T-helper 1 cell treated with Interleukin-12 subunit alpha and Interleukin-12 subunit beta and Interleukin-4 antibody, amounts not matched to agents 30 μg/mL and 1 μg/mL, for 36 hours (primary cell): Measurements from ENCODE around the gene C19orf44.
"Not testable (repeated sequence)": the region's sequence is repeated elsewhere in the genome, so short reads cannot be mapped to it uniquely, and the experiment has no call there.

Source experiments
- H3K27ac Mint-ChIP-seq: one replicate; pipeline ENCODE4 v1.8.0; 2021; ENCODE audit warnings: mild to moderate bottlenecking, mixed read lengths
- H3K27me3 Mint-ChIP-seq: one replicate; pipeline ENCODE4 v1.8.0; 2021; ENCODE audit warnings: low read depth, mixed read lengths
- H3K36me3 Mint-ChIP-seq: one replicate; pipeline ENCODE4 v1.8.0; 2021; ENCODE audit warnings: low read depth, mixed read lengths
- H3K4me1 Mint-ChIP-seq: one replicate; pipeline ENCODE4 v1.8.0; 2021; ENCODE audit warnings: low read depth, mixed read lengths
- H3K4me3 Mint-ChIP-seq: one replicate; pipeline ENCODE4 v1.8.0; 2021; ENCODE audit warnings: mild to moderate bottlenecking, moderate library complexity, mixed read lengths
- H3K9me3 Mint-ChIP-seq: one replicate; pipeline ENCODE4 v1.8.0; 2021; ENCODE audit warnings: mixed read lengths

Gene C19orf44

DNA sequence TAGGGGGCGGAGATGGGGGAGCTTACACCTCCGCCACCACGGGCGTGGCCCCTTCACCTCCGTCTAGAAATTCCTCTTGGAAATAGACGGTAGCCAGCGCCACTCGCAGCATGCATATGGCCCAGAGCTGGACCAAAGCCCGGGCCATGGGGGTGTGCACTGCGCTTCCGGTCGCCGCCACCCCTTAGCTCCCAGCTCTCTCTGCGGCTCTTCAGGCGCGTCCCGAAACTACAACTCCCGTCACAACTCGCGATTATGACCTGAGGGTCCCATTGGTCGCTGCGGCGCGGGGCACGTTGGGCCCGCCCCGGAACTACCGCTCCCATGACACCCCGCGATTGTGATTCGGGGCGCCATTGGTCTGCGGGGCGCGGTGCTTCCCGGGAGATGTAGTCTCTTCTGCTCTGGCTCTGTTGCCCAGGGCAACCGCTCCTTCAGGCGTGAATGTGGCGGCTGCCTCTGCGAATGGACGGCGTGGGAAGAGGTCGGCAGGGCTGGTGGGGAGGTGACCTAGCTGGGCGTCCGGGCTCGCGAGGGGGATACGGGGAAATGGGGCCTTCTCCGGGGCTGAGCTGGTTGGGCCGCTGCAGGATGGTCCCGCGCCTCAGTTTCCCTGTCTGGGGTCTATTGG is at the start of gene C19orf44, which contains the start of gene CALR3:
C19orf44 (plus strand) TSS at position 413 of the 631 bp plus-strand sequence. CDS start 4,399 bp downstream, outside the sequence.
CALR3 (minus strand) TSS at position 186 of the 631 bp plus-strand sequence; CDS start at position 148, 38 bp downstream.
- H3K4me1 Mint-ChIP-seq: peaks cover 9% of the 10 kb centered on the region
- no peaks in the 10 kb centered on the region for H3K9me3 Mint-ChIP-seq
- peak within 1 kb of the TSS; percentile 79 for H3K27ac Mint-ChIP-seq
- no peaks in the 10 kb centered on the region for H3K27me3 Mint-ChIP-seq
- no peaks in the 10 kb centered on the region for H3K36me3 Mint-ChIP-seq
- peak within 1 kb of the TSS; percentile 92 for H3K4me3 Mint-ChIP-seq

DNA sequence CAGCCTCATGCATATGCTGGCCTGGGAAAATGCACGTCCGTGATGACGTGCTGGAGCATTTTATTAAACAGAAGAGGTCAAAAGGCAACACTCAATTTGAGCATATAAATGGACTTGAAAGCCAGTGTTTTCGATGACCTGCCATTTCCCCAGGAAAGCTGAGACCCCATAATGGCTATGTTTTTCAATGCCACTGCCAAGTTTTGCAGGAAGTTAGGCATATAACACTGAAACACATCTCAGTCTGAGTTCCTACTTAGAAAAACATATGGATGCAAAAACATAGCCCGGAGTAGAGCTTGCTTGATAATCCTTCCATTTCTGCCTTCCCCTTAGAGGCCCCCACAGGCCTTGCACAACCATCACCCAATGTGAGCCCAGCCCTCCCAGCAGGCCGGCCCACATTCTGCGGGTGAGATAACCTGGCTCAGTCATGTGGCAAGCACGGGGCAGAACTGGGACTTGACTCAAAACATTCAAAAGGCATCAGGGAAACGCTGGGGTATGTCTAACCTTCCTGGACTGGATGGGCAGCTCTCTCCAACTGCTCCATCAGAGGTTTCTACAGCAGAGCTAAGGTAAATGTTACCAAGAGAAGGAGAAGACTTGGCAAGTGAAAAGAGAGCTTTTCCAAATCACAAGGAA is 49.3 kb upstream of the C19orf44 start:
- Mint-ChIP-seq H3K27me3 (no peaks in the 10 kb centered on the region), H3K9me3 (peaks cover 4% of the 10 kb centered on the region), H3K4me1 (peaks cover 33% of the 10 kb centered on the region), H3K27ac (peak overlapping the region; percentile 88), H3K36me3 (peaks cover 6% of the 10 kb centered on the region), H3K4me3 (peak overlapping the region; percentile 45)

DNA sequence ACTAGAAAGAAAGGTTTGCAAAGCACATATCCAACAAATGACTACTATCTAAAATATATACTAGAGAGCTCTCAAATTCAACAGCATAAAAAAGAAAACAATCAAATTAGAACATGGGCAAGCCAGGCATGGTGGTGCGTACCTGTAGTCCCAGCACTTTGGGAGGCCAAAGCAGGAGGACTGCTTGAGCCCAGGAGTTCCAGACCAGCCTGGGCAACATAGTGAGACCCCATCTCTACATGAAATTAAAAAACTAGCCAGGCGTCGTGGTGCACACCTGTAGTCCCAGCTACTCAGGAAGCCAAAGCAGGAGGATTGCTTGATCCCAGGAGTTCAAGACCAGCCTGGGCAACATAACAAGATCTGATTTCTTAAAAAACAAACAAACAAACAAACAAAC is 47.3 kb upstream of the C19orf44 start:
- not testable (repeated sequence) for H3K36me3 Mint-ChIP-seq, H3K27me3 Mint-ChIP-seq, H3K4me3 Mint-ChIP-seq, H3K9me3 Mint-ChIP-seq
- Mint-ChIP-seq H3K4me1 (peaks cover 33% of the 10 kb centered on the region), H3K27ac (peak overlapping the region; percentile 85)

DNA sequence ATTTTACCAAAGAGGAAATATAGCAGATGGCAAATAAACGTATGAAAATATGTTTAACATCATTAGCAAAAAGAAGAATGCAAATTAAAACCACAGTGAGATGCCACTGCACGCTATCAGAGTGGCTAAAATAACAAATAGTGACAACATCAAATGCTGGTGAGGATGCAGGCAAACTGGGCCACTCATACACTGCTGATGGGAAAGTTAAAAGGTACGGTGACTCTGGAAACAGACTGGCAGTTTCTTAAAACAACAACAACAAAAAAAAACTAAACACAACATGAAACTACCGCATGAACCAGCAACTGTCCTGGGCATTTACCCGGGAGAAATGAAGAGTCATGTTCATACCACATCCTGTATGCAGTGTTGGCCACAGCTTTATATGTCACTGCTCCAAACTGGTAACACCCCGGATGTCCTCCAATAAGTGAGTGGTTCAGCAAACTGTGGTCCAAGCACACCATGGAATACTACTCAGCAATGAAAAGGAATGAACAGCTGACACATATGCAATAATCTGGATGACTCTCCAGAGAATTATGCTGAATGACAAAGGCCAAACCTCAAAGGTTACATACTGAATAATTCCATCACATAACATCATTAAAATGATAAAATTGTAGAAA is 46.7 kb upstream of the C19orf44 start:
- peaks cover 6% of the 10 kb centered on the region for H3K36me3 Mint-ChIP-seq
- H3K27ac Mint-ChIP-seq: peak overlapping the region; percentile 85
- no peaks in the 10 kb centered on the region for H3K27me3 Mint-ChIP-seq
- H3K4me3 Mint-ChIP-seq: peak overlapping the region; percentile 25
- H3K9me3 Mint-ChIP-seq: peaks cover 4% of the 10 kb centered on the region
- peaks cover 32% of the 10 kb centered on the region for H3K4me1 Mint-ChIP-seq

DNA sequence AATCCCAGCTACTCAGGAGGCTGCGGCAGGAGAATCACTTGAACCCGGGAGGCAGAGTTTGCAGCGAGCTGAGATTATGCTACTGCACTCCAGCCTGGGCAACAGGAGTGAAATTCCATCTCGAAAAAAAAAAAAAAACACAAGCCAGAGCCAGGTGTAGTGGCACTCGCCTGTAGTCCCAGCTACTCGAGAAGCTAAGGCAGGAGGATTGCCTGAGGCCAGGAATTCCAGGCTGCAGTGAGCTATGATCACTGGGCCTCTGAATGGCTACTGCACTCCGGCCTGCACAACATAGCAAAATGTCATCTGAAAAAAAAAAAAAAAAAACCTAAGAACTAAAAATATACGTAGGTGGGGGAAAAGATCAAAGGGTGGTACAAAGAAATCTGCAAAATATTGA is 43.9 kb upstream of the C19orf44 start:
- H3K4me1 Mint-ChIP-seq: peaks cover 28% of the 10 kb centered on the region
- peaks cover 4% of the 10 kb centered on the region for H3K9me3 Mint-ChIP-seq
- peaks cover 9% of the 10 kb centered on the region for H3K36me3 Mint-ChIP-seq
- no peaks in the 10 kb centered on the region for H3K27me3 Mint-ChIP-seq
- no peak overlapping the region for H3K27ac Mint-ChIP-seq
- no peak overlapping the region for H3K4me3 Mint-ChIP-seq

DNA sequence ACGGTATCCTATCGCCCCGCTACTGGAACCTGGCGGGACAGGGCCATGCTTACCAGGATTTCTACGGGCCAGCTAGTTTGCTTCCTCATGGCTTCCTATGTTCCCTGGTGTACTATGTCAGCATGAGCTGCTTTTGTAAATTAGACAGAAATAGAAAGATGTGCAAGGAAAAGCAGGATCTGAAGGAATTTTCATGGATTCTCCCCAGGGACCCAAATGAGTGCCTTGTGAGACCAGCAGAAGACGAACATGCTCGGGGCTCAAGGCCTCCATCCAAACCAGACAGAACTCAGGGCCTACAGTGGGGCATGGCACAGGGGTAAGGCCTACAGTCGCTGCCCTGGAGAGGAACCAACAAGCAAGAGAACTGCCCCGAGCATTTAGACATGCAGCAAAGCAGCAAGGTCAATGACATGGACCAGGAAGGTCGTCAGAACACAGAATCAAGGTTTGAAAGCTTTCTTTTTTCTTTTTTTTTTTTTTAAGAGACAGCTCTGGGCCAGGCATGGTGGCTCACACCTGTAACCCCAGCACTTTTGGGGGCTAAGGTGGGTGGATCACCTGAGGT is 41.8 kb upstream of the C19orf44 start:
- Mint-ChIP-seq H3K4me3 (no peak overlapping the region), H3K27me3 (no peaks in the 10 kb centered on the region), H3K9me3 (peaks cover 4% of the 10 kb centered on the region), H3K4me1 (peaks cover 29% of the 10 kb centered on the region), H3K36me3 (peaks cover 6% of the 10 kb centered on the region), H3K27ac (no peak overlapping the region)

DNA sequence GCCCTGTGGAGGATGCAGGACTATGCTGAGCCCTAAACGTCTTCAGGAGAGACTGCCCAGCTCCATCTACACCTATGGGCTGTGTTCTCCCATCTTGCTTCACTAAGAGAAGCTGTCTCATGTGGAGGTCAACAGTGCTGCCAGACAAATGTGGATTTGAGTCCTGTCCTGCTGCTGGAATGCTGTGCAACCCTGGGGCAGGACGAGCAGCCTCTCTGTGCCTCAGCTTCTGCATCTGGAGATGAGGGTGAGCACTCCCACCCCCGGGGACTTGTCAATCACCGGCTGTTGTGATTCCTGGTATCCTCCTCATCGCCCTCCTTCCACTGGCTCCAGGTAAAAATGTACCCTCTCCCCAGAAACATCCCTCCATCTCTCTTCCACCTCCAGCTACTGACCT is 40.7 kb upstream of the C19orf44 start:
- Mint-ChIP-seq H3K4me3 (no peak overlapping the region), H3K9me3 (no peaks in the 10 kb centered on the region), H3K36me3 (peaks cover 2% of the 10 kb centered on the region), H3K27ac (no peak overlapping the region), H3K27me3 (no peaks in the 10 kb centered on the region), H3K4me1 (peaks cover 26% of the 10 kb centered on the region)

DNA sequence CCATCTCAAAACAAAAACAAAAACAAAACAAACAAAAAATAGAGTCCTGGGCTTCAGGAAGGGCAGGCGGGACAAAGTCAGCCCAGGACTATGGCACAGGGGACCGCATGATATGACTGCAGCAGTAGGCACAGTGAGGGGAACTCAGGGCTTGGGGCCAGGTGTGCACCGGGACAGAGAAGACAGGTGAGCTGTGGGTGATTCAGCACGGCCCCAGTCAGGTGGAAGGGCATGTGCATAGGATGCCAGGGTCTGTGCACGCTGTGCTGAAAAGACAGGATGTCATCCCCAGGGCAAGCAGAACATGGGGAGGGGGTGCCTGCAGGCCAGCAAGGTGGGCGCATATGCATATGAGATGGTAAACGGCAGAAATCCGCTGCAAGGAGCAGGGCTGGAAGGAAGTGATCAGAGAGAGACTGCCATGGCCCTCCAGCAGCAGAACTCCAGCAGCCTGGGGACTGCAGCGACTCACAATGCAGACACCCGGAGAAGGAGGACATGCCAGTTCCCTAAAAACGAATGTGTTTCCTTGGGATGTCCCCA is 39.5 kb upstream of the C19orf44 start:
- Mint-ChIP-seq H3K27ac (peak overlapping the region; percentile 60), H3K9me3 (no peaks in the 10 kb centered on the region), H3K36me3 (peaks cover 2% of the 10 kb centered on the region), H3K4me1 (peaks cover 26% of the 10 kb centered on the region), H3K27me3 (no peaks in the 10 kb centered on the region), H3K4me3 (no peak overlapping the region)

DNA sequence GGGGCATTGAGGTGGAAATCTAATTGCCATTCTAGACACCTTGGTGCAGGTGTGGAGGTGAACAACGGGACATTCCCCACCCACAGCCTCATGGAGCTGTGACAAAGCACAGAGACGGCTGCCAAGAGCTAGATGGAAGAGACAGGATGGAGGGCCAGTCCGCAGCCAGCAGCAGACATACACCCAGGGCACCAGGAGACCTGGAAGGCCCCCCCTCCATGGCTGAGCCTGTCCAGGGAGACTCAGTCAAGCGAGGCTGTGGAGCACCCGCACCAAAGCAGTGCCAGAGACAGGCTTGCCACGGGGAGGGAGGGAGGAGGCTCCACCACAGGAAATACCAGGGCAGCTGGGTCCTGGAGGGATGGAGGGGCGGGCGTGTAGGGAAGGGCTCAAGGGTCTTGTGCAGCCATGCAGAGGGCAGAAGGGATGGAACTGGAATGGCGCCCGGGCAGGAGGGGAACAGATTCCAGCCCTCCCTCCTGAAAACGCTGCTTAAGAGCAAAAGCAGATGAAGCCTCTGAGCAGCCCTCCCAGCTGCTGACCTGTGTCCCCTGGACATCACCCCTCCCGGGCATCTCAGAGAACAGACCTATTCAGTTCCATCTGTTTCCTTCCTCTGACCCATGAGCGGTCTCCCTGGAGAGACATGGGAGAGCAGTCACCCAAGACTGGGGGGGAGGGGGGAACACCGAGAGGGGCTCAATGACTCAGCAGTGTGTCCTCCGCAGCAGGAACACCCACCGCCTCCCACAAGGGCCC is 38.8 kb upstream of the C19orf44 start:
- Mint-ChIP-seq H3K9me3 (no peaks in the 10 kb centered on the region), H3K27ac (peak overlapping the region; percentile 60), H3K4me1 (peaks cover 26% of the 10 kb centered on the region), H3K36me3 (peaks cover 2% of the 10 kb centered on the region), H3K4me3 (no peak overlapping the region), H3K27me3 (no peaks in the 10 kb centered on the region)

DNA sequence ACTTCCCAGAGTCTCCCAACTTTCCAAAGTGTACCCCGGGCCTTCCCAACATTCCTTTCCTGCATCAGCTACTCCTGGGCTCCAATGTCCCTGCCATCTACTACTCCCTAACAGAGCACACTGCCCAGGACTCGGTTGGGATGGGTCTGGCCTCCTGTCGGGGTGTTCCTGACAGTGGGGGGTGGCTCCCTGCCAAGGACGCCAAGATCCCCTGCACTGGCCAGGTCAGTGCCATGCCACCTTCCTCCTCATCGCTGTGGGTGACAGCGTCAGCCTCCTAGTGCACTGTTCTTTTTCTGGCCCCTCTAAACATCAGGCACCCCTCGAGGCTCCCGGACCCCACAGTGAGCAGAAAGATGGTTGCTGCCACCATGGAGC is 38.3 kb upstream of the C19orf44 start:
- no peak overlapping the region for H3K4me3 Mint-ChIP-seq
- no peaks in the 10 kb centered on the region for H3K27me3 Mint-ChIP-seq
- H3K4me1 Mint-ChIP-seq: peaks cover 26% of the 10 kb centered on the region
- H3K27ac Mint-ChIP-seq: no peak overlapping the region
- H3K9me3 Mint-ChIP-seq: no peaks in the 10 kb centered on the region
- H3K36me3 Mint-ChIP-seq: peaks cover 2% of the 10 kb centered on the region

DNA sequence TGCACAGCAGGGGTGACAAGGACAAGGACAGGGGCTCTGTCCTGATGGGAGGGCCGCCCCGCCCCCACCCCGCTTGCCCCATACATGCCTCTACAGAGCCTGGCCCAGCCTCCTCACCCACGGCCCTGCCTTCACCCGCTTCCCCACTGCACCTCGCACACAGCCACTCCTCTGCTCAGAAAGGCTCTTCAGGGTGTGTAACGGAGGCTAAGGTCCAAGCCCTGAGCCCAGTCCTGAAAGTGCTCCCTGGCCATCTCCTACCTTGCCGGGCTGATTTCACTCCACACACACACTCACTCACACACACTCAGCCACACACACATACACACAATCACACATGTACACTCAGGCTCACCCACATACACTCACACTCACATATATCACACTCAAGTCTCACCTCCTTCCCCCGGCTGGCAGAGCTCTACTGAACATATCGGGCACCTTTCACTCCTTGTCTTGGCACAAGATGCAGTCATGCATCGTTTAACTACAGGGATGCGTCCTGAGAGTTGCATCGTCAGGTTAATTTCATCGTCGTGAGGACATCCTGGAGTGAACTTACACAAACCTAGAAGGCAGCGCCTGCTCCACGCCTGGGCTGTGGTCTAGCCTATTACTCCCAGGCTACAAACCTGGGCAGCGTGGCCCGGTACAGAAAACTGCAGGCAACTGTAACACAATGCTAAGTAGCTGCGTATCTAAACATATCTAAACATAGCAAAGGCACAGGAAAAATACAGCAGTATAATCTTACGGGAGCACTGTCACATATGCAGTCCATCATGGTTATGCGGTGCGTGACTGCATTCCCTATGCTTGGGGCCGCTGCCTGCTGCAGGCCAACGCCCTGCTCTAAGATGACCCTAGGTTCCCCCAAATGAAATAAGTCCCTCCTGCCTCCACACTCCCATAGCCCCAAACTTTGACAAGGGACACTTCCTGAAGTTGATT is 37.5 kb upstream of the C19orf44 start:
- Mint-ChIP-seq H3K9me3 (no peaks in the 10 kb centered on the region), H3K36me3 (peaks cover 2% of the 10 kb centered on the region), H3K27ac (no peak overlapping the region), H3K4me1 (peaks cover 32% of the 10 kb centered on the region), H3K27me3 (no peaks in the 10 kb centered on the region), H3K4me3 (no peak overlapping the region)

DNA sequence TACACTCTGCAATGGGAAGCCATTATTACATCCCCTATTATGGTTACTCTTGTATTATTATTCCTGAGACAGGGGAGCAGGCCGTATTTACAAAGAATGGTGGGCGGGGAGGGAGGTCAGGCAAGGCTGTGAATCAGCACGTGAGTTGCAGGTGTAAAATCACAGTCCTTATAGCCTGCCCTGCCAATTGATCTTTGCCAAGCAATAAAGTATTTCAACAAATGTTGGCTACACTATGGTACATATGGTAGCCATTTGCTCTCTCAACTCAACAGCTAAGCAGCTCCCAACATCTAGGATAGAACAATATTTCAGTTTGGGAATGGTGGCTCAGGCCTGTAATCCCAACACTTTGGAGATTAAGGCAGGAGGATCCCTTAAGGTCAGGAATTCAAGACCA is 36.5 kb upstream of the C19orf44 start:
- Mint-ChIP-seq H3K27ac (no peak overlapping the region), H3K36me3 (peaks cover 2% of the 10 kb centered on the region), H3K27me3 (no peaks in the 10 kb centered on the region), H3K4me3 (no peak overlapping the region), H3K4me1 (peaks cover 34% of the 10 kb centered on the region), H3K9me3 (no peaks in the 10 kb centered on the region)

DNA sequence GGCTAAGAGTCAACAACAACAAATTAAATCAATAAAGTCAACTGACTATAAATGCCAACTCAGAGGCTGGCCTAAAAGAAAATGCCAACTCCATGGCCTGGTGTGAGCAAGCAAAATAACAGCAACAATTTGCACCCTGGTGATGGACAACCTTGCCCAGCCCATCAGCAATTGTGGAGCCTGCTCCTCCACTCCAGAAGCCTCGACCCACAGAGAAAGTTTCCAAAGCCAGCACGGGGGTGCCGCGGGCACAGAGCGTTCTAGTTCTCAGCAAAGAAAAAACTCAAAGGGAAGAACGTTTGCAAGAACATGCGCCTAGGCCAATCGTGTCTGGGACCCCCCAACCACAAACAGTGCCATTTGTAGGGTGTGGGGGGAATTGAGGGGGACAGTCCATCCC is 35.7 kb upstream of the C19orf44 start:
- peaks cover 34% of the 10 kb centered on the region for H3K4me1 Mint-ChIP-seq
- peaks cover 2% of the 10 kb centered on the region for H3K36me3 Mint-ChIP-seq
- H3K9me3 Mint-ChIP-seq: no peaks in the 10 kb centered on the region
- H3K4me3 Mint-ChIP-seq: no peak overlapping the region
- no peaks in the 10 kb centered on the region for H3K27me3 Mint-ChIP-seq
- no peak overlapping the region for H3K27ac Mint-ChIP-seq
